ENCODE measurements around the gene EIF4EBP3. TPM values are rescaled to one million over a fixed set of nuclear protein-coding genes. Genes with fewer than 3 reads are reported as not detected.

The EIF4EBP3 gene
- total and polyA plus RNA-seq, 2 of the 4 experiments (the other 2 are of a cell fraction) = 0.36 to 2.1 TPM

GRCh38 chr5:140509898-140510297 is 37.6 kb upstream of the EIF4EBP3 start:
- no peak overlapping the region for H3K4me3 ChIP-seq (ENCODE audit: insufficient read depth, low read depth, low read length)
- H3K36me3 ChIP-seq (ENCODE audit: control insufficient read depth, insufficient read depth, low read length) = peaks cover 37% of the 10 kb centered on the region
- no CpG with 5 or more reads among the region's 4 CpGs for WGBS, 2 experiments (ENCODE audit: extremely low coverage in 2 of 2, insufficient read length in 1 of 2)

More at GRCh38 chr5:140509898-140510297, 37.6 kb upstream of the EIF4EBP3 start:
- no peak overlapping the region for H3K9ac ChIP-seq (ENCODE audit: low read depth, low read length)
- no peak overlapping the region for H2BK5ac ChIP-seq (ENCODE audit: low read depth, low read length, poor library complexity, severe bottlenecking)
- no peak overlapping the region for H2BK20ac ChIP-seq (ENCODE audit: low read depth, low read length)
- H3K4me1 ChIP-seq (ENCODE audit: control insufficient read depth, insufficient read depth, low read length) = no peaks in the 10 kb centered on the region
- H2BK120ac ChIP-seq (ENCODE audit: low read depth, low read length) = no peak overlapping the region
- dilution Hi-C loops (cut with HindIII; ENCODE audit: low sequenced_read_pairs, unreplicated experiment) (no loop called here), intact Hi-C loops (cut with micrococcal nuclease) (loop anchor here (5.0 kb wide), 1 partner anchor 48 kb away; no protein-coding TSS in a partner anchor), in situ Hi-C loops (cut with MboI; ENCODE audit: low sequenced_read_pairs) (no loop called here)
- ChIA-PET CTCF (no interaction called here), POLR2A (ENCODE audit: unreplicated experiment) (no interaction called here)
- ATAC-seq (ENCODE audit: low read depth) = no peak
- DNase-seq = no peak
- H4K5ac ChIP-seq (ENCODE audit: low read depth, low read length) = no peak overlapping the region
- no peaks in the 10 kb centered on the region for H4K20me1 ChIP-seq (ENCODE audit: insufficient read depth, low read length)
- H3K23ac ChIP-seq (ENCODE audit: low read depth, low read length) = no peak overlapping the region
- no peak overlapping the region for H2BK15ac ChIP-seq (ENCODE audit: low read depth, low read length)
- TF ChIP-seq SMC3 (IDR thresholded peaks at IDR 0.05; ENCODE audit: low read depth, low read length) (no peak), POLR2A (IDR thresholded peaks at IDR 0.05; ENCODE audit: low read depth, low read length) (no peak), CTCF (conservative IDR thresholded peaks at IDR 0.05; ENCODE audit: low read depth, low read length) (no peak), MAFK (IDR thresholded peaks at IDR 0.05; ENCODE audit: low read depth, low read length) (no peak), USF2 (IDR thresholded peaks at IDR 0.05; ENCODE audit: low read depth, low read length) (no peak), MAZ (IDR thresholded peaks at IDR 0.05; ENCODE audit: borderline replicate concordance, low read depth, low read length) (no peak), RAD21 (IDR thresholded peaks at IDR 0.05; ENCODE audit: low read length) (no peak), ELK1 (IDR thresholded peaks at IDR 0.05; ENCODE audit: borderline replicate concordance, low read depth, low read length) (no peak), MXI1 (IDR thresholded peaks at IDR 0.05; ENCODE audit: borderline replicate concordance, low read depth, low read length) (no peak), RFX5 (IDR thresholded peaks at IDR 0.05; ENCODE audit: low read depth, low read length) (no peak), BHLHE40 (IDR thresholded peaks at IDR 0.05; ENCODE audit: low read depth, low read length) (no peak), RCOR1 (IDR thresholded peaks at IDR 0.05; ENCODE audit: insufficient replicate concordance, low read length) (no peak), FOS (IDR thresholded peaks at IDR 0.05; ENCODE audit: low read depth, low read length) (no peak), CHD1 (IDR thresholded peaks at IDR 0.05; ENCODE audit: low read depth, low read length) (no peak), CEBPB (IDR thresholded peaks at IDR 0.05; ENCODE audit: low read depth, low read length) (no peak), NFE2L2 (IDR thresholded peaks at IDR 0.05; ENCODE audit: low read depth, low read length) (no peak)
- H3K56ac ChIP-seq (ENCODE audit: extremely low read depth, insufficient read depth, low read length) = no peak overlapping the region
- H3K9me1 ChIP-seq (ENCODE audit: insufficient read depth, low read length) = no peaks in the 10 kb centered on the region; the same call in 1 of the 2 replicates
- no peaks in the 10 kb centered on the region for H3K9me3 ChIP-seq (ENCODE audit: control insufficient read depth, insufficient read depth, low read length)
- no peak overlapping the region for H3K4ac ChIP-seq (ENCODE audit: low read depth, low read length)
- H3K27ac ChIP-seq (ENCODE audit: insufficient read depth, low read length) = no peak overlapping the region
- H3K27me3 ChIP-seq (ENCODE audit: control insufficient read depth, insufficient read depth, low read length) = no peaks in the 10 kb centered on the region
- H3K14ac ChIP-seq (replicated peaks; ENCODE audit: low read depth, low read length) = no peak overlapping the region
- no TSS peak for BruUV-seq (replicated peaks)
- no peak overlapping the region for H2AFZ ChIP-seq (replicated peaks; ENCODE audit: low read length, poor library complexity)
- no peak overlapping the region for H4K8ac ChIP-seq (ENCODE audit: low read depth in 2 of 2, low read length in 2 of 2)
- no peak overlapping the region for H3K4me2 ChIP-seq (ENCODE audit: low read depth, low read length)
- no peaks in the 10 kb centered on the region for H3K79me1 ChIP-seq (ENCODE audit: low read depth in 1 of 2, low read length in 2 of 2)
- no peak overlapping the region for H2AK9ac ChIP-seq (replicated peaks; ENCODE audit: low read depth, low read length, poor library complexity)
- no peak overlapping the region for H4K91ac ChIP-seq (ENCODE audit: insufficient read depth, low read depth, low read length)
- no peak overlapping the region for H2AK5ac ChIP-seq (ENCODE audit: low read depth, low read length)
- no peak overlapping the region for H3K18ac ChIP-seq (ENCODE audit: low read depth, low read length)
